NT2/D1 (cell line): ENCODE results near the gene SLC41A3.

Experiments
- SUZ12 ChIP-seq: IDR thresholded peaks from 2 replicates; pipeline ENCODE4 v1.6.1; 2011; ENCODE audit not compliant: insufficient read length, insufficient read depth; ENCODE audit errors: extremely low read depth
- YY1 ChIP-seq: IDR thresholded peaks from 2 replicates; pipeline ENCODE4 v1.6.1; 2011; ENCODE audit not compliant: insufficient read length, insufficient read depth
- ZNF274 ChIP-seq: IDR thresholded peaks from 2 replicates; pipeline ENCODE4 v1.6.1; 2011; ENCODE audit warnings: mild to moderate bottlenecking, low read depth, low read length

- TF ChIP-seq YY1 (no peak), SUZ12 (no peak), ZNF274 (no peak)
These were observed 16.0 kb downstream of the SLC41A3 start for GRCh38 chr3:126067959-126068358.
